Measurements from ENCODE around the gene THBS2.
"Not testable (repeated sequence)": the region's sequence is repeated elsewhere in the genome, so short reads cannot be mapped to it uniquely, and the experiment has no call there.

The THBS2 gene

DNA sequence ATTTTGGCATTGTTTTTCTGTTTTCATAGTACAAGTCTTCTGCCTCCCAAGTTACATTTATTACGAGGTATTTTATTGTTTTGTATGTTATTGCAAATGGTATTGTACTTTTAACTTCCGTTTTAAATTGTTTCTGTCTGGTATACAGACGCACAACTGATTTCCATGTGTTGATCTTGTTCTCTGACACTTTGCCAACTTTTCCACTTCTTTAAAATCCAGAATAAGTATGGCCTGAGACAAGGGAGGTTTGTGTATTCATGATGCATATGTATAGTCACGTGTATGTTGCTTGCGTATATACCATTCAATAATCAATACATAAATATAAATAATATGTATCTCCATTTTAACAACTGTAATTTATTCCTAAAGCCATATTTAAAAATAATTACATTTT, 41.2 kb downstream of the THBS2 start:
- DNase-seq (ENCODE audit: low read depth in 2 of 2): no peak

DNA sequence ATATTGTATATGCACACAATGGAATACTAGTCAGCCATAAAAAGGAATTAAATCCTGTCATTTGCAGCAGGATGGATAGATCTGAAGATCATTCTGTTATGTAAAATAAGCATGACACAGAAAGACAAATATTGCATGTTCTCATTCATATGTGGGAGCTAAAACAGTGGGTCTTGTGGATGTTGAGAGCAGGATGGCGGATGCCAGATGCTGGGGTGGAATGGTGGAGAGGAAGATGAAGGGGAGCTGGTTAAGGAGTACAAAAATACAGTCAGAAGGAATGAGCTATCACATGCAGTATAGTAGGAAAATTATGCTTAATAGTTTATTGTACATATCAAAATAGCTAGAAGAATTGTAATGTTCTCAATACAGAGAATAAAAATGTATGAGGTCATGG, 41.8 kb downstream of the THBS2 start:
- DNase-seq (ENCODE audit: low read depth in 2 of 2): no peak

DNA sequence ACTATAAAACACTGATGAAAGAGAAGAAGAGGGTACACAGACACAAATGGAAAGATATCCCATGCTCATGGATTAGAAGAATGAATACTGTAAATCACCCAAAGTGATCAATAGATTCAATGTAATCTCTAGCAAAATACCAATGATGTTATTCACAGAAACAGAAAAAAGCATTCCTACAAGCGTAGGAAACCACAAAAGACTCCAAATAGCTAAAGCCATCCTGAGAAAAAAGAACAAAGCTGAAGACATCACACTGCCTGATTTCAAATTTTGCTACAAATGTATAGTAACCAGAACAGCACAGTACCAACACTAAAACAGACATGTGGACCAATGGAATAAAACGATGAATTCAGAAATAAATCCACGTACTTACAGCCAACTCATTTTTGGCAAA, 43.0 kb downstream of the THBS2 start:
- DNase-seq (ENCODE audit: low read depth in 2 of 2): no peak

DNA sequence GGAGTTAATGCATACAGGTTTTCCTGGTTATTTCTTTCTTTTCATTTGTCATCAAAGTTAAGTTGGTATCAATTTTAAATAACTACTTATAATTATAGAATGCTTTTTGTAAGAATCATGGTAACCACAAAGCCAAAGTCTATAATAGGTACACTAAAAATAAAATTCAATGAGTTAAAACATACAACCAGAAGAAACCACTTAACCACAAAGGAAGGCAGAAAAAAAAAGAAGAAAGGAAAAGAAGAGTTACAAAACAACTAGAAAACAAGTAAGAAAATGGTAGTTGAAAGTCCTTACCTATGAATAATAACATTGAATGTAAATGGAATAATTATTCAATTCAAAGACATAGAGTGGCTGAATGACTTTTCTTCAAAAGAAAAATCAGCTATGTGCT, 45.6 kb downstream of the THBS2 start:
- DNase-seq (ENCODE audit: low read depth in 2 of 2): no peak

DNA sequence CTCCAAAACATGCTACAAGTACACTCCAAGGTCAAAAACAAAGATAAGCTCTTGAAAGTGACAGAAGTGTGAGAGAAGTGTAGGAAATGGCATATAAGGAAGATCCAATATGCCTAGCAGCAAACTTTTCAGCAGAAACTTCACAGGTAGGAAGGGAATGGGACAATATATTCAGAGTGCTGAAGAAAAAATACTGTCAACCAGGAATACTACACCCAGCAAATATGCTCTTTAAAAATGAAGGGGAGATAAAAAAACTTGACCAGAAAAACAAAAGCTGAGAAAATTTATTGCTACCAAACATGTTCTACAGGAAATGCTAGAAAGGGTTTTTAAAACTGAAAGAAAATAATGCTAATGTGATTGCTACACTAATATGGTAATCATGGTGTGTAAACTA, 46.2 kb downstream of the THBS2 start:
- no peak for DNase-seq (ENCODE audit: low read depth in 2 of 2)

DNA sequence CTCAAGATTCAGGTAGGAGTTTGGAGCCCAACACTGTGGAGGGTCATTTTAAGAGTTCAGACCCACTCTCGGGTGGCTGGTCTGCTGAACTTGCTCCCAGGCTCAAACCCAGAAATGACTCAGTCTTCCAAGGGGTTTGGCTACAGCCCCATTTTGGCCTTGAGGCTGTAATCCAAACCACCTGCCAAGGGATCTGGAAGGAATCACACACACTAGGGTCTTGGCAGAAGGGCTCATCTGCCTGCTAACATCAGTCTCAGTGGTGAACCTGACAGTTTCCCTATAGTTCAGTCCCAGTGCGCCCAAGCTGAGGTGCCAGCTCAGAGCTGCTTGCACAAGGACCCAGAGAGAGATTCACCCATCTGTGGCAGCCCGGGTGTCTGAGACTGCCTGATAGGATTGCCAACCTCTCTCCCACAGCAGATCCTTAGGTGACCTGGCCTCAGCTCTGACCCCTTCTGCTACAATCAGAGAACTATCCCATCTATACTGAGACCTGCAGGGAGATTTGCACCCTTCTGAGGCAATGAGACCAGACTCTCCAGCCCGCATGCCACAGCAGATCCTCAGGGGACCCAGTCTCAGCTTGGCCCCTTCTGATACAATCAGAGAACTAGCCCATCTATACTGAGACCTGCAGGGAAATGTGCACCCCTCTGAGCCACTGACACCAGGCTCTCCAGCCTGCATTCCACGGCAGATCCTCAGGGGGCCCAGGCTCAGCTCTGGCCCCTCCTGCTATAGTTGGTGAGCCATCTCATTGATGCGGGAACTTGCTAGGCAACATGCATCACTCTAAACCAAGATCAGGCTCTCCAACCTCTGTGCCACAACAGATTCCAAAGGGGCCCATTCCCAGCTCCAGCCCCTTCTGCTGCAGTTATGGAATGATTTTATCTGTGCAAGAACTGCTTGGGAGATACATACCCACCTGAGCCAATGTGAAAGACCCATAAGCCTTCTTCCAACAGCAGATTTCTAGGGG, 48.2 kb downstream of the THBS2 start:
- peak in 1 of 2 experiments; percentile 40 for DNase-seq (ENCODE audit: low read depth in 2 of 2)

DNA sequence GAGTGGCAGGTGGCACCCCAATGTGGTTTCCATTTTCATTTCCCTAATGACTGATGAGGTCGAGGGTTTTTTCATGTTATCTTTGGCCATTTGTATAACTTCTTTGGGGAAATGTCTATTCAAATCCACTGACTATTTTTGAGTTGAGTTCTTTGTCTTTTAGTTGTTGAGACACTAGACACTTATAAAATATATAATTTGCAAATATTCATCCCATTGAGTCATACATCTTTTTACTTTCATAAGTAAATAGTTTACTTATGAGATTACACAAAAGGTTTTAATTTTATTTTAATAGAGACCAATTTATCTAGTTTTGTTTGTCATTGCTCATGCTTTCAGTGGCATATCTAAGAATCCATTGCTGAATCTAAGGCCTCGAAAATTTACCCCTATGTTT, 49.5 kb downstream of the THBS2 start:
- no peak for DNase-seq (ENCODE audit: low read depth in 2 of 2)

DNA sequence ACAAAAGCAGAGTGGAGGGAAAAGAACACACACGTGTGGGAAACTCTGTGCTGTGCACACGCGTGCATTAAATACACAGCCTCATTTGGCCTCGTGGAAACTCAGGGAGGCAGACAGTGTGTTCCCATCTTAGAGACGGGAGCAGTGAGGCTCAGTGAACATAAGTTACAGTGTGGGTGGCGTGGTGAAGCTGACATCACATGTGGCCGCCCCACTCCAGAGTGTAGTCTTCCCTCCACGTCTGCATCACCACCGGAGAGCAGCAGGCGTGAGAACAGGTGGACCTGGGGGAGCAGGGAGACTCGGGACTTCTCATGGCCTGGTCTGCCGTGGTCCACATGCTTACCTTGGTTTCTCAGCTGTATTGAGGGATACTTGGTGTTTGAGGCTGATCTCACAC, 51.7 kb downstream of the THBS2 start:
- no peak for DNase-seq (ENCODE audit: low read depth in 2 of 2)

DNA sequence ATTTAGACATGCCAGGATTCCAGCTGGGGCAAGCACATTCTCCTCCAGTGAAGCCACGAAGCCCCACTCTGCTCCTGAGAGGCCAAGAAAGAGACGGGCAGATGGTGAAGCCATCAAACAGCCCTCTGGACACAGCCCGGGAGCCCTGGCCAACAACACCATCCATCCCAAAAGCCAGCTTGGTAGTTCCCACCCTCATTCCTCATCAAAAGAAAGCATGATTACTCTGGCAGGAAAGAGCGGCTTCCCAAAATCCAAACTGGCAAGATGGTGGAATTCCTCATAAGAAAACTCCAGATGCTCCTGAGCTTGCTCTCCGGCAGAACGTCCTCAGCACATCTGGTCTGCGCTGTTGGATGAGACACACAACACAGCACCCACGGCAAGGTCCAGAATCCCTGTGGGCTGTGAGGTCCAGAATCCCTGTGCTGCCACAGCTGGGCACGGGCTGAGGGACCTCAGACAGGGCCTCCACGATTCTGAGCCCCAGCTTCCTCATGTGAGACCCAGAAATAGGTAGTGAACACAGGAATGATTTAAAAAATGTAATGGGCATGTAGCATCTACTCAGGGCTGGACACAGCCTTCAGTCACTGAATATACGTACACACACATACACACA, 52.6 kb downstream of the THBS2 start:
- DNase-seq (ENCODE audit: low read depth in 2 of 2): no peak

DNA sequence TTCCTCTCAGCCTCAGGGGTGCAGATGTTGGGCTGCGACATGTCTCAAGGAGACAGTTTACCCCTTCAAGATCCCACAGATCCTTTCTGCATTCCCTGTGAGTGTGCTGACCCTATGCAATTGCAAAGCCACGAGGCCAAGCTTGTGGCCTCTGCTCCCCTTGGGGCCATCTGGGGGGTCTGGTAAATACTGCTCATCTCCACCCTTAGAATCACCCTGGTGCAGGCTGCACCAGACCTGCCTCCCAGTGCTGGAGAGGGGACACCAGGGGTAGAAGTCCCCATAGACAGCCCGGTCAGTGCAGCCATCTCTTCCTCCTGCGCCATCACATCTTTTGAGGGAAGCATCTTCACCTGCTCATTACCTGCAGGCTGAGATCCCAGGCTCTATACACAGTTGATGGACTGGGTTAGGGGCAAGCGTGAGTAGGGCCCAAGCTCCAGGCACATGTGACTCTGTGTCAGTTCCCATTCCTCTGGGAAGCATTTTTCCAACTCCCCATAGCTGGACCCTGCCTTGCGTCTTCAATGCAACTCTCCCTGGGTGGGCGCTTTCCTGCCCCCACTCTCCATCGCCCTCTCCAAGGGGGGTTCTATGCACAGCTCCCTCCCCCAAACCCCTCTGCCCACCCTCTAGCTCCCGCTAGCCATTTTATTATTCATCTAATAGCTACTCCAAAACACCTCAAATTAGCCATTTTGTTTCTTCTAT, 53.9 kb downstream of the THBS2 start:
- no peak for DNase-seq (ENCODE audit: low read depth in 2 of 2)

DNA sequence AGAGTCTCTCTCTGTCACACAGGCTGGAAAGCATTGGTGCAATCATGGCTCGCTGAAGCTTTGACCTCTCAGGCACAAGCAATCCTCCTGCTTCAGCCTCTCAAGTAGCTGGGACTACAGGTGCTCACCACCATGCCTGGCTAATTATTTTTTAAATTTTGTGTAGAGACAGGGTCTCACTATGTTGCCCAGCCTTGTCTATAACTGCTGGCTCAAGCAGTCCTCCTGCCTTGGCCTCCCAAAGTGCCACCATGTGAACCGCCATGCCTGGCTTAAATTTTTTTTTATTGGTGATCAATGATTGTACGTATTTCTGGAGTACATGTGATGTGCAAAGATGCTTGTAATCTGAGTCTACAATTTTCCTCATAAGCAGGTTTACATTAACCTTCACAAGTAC, 54.8 kb downstream of the THBS2 start:
- no peak for DNase-seq (ENCODE audit: low read depth in 2 of 2)

DNA sequence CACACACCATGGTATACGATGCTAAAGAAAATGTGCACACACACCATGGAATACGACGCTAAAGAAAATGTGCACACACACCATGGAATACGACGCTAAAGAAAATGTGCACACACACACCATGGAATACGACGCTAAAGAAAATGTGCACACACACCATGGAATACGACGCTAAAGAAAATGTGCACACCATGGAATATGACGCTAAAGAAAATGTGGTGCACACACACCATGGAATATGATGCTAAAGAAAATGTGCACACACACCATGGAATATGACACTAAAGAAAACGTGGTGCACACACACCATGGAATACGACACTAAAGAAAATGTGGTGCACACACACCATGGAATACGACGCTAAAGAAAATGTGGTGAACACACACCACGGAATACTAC, 55.7 kb downstream of the THBS2 start:
- not testable (repeated sequence) for DNase-seq (ENCODE audit: low read depth in 2 of 2)

DNA sequence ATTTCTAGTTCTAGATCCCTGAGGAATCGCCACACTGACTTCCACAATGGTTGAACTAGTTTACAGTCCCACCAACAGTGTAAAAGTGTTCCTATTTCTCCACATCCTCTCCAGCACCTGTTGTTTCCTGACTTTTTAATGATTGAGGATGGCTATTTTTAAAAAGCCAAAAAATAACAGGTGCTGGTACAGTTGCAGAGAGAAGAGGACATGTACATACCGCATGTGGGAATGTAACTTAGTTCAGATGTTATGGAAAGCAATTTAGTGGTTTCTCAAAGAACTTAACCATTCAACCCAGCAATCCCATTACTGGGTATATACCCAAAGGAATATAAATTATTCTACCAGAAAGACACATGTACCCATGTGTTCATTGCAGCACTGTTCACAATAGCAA, 57.4 kb downstream of the THBS2 start:
- not testable (repeated sequence) for DNase-seq (ENCODE audit: low read depth in 2 of 2)

DNA sequence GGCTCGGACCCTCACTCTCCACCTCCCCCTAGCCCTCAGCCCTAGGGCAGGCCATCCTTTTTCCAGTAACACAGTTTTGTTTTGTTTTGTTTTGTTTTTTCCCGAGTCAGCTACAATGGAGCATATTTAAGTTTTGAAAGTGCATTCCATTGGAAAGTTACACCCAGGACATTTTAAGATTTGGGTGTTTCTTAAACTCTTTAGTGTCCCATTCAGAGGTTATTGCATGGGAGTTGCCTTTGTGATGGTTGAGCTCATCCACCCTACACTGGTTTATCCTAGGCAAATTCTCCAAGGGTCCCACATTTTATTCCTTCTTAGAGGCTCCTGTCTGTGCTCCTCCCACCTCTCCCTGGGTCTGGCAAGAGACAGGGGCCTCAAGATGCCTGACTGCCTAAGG, 58.9 kb downstream of the THBS2 start:
- no peak for DNase-seq (ENCODE audit: low read depth in 2 of 2)

DNA sequence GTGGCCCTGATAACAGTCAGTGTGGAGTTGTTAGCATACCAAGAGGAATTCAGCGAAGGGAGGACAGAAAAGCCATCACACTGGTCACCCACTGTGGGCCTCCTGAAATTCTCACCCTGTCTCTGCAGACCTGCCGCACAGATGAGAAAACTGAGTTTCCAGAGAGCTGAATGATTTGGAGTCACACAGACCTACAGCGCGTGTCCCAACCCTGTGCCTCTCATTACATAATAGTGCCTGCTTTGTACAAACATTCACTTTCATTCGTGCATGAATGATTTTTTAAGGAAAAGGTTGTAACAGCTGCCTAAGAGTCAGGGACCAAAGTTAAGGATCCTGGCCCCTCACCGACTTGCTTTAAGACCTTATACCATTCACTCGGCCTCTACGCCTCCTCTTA, 62.7 kb downstream of the THBS2 start:
- no peak for DNase-seq (ENCODE audit: low read depth in 2 of 2)

DNA sequence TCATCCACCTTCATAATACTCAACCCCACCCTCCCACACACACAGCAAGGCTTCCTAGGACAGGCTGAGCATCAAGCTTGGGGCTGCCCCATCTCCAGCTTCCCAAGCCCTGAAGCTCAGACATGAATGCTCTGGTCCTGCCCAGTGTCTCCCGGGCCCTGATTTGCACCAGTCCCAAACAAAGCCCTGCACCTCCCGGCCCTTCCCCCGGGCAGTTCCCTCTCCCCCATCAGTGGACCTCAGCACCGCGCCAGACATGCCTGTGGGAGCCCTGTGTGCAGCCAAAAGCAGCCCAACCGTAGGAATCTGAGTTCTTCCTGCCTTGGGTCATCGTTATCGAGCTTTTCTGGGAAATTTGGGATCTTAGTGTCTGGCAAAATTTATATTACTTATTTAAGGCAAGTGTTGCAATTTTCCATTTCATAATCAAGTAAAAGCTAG, 63.5 kb downstream of the THBS2 start:
- peak; percentile 77 to 81 for DNase-seq (ENCODE audit: low read depth in 2 of 2)

DNA sequence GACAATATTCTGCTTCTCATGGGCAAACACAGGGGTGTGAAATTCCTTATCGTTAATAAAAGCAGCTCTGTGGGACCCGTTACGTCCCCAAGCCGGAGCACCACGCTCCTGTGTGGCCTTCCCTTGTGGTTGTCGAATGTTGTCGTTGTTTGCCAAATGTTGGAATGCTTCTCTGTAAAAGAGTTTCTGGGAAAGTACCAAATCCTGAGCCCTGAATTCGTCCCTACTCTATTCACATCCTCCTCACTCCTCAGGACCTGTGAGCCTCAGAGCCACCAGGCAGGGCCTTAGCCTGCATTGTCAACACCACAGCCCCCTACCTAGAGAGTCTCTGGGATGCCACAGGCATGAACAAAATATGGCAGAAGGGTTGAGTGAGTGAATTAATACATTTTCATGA, 64.0 kb downstream of the THBS2 start:
- no peak for DNase-seq (ENCODE audit: low read depth in 2 of 2)

DNA sequence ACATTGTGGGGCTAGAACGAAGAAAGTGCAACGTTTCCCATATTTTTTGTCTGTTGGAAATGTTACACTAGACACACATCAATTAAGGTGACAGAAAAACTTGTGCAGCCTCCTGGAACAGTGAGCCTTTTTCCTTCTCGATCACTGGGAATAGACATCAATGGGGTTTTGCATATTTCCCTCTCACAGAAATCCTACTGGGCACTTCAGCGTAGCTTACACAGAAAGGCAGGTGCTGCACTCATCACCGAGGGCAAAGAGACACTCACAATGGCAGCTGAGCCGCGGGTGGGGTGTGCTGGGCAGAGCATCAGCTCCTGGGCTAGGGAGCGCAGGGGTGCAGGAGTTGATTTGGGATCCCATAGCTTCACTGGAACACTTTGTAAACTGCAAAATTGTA, 64.5 kb downstream of the THBS2 start:
- no peak for DNase-seq (ENCODE audit: low read depth in 2 of 2)

DNA sequence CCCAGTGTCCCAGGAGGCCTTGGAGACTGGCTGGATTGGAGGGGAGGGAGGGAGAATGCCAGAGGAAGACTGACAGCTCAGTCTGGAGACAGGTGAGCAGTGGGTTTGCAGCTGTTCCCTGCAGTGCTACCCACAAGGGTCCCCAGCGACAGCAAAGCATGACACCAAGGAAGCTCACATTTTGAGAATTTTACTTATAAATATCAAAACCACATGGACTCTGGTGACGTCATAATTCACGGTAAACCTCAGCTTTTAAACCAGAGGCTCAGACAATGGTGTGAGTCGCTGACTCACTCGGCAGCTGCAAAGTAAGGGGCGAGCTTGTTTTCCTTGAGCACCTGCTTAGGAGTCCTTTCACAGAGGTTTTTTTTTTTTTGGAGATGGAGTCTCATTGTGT, 65.2 kb downstream of the THBS2 start:
- peak; percentile 63 to 67 for DNase-seq (ENCODE audit: low read depth in 2 of 2)

DNA sequence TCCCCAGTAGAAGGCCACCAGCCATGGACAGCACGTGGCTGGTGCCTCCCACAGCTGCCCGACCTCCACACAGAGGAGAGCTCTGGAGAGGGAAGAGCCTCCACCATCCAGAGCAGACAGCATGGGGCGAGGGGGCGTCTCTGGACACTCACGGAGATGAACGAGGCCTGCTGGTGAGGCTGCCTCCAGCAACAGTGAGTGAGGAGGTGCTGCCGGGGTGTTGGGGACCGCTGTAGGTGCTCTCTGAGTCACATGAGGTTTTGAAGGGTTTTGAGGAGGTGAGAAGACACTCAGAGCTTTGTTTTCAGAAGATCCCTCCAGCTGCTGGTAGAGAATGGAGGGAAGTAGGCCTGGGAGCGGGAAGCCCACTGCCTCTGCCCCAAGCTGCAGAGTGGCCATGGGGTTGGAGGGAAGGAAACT, 65.6 kb downstream of the THBS2 start:
- DNase-seq (ENCODE audit: low read depth in 2 of 2): no peak

DNA sequence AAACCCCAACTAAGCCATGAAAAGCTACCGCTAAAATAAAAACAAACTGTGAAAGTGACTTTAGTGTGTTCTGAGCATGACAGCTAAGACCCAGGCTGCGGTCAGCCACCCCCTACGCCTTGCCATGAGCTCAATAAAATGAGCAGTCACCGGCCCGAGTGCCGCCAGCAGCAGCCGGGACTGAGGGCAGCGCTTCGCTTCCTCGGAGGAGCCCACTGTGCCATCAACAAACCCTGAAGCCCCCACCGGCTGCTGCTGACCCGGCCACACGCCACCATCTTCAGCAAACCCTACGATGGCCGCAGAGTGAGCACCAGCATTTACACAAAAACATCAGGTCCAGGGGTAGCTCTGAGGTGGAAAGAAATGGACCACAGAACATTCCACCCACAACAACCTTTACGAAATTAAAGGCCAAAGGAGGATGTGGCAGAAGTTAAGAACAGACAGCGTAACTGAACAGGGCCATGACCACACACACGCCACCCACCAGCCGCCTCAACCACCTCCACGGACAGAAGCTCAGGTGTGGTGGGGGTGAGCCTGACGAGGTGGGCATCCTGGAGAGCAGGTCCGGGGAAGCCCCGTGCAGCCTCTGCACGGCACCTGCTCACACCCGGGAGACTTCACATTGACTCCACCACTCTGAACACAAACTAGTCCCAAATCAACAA, 67.0 kb downstream of the THBS2 start:
- no peak for DNase-seq (ENCODE audit: low read depth in 2 of 2)
